IMR-90 (cell line): Measurements from ENCODE around the gene PAPPA. TPM values are rescaled to one million over a fixed set of nuclear protein-coding genes. Genes with fewer than 3 reads are reported as not detected.

ENCODE experiments used
- ATAC-seq: fragments of 200-7000 bp; cut with Tn5 transposase; 2 replicates; pipeline ENCODE4 v1.9.1; 2020; ENCODE audit warnings: low read depth, mild to moderate bottlenecking, moderate library complexity
- BruUV-seq: library from RNA; stranded (reverse); fragments of 400-500 nt; replicated peaks from 2 replicates; lab custom pipeline; 2021; lab: Mats Ljungman, UMichigan
- CTCF ChIA-PET: fragments of 300-600 bp; formaldehyde crosslinking; extraction: SDS; loops from one replicate; lab custom pipeline; 2021; ENCODE audit warnings: antibody characterized with exemption; lab: Yijun Ruan, JAX
- POLR2A ChIA-PET: fragments of 300-600 bp; sonication (Branson Sonifier 250); formaldehyde crosslinking; loops from one replicate; lab custom pipeline; 2022; ENCODE audit warnings: antibody characterized with exemption; ENCODE audit not compliant: unreplicated experiment; lab: Charles Lee
- DNase-seq: peaks from one replicate; pipeline ENCODE4 v3.0.0; 2013
- H2AFZ ChIP-seq: replicated peaks from 2 replicates; pipeline ENCODE3; 2013; ENCODE audit warnings: low read length, mild to moderate bottlenecking; ENCODE audit not compliant: poor library complexity
- H2AK5ac ChIP-seq: 2 replicates; pipeline ENCODE4 v1.6.1; 2013; ENCODE audit warnings: low read depth, low read length, inconsistent platforms
- H2AK9ac ChIP-seq: replicated peaks from 2 replicates; pipeline ENCODE3; 2013; ENCODE audit warnings: mild to moderate bottlenecking, low read depth, low read length, moderate library complexity; ENCODE audit not compliant: poor library complexity
- H2BK120ac ChIP-seq: 2 replicates; pipeline ENCODE4 v1.6.1; 2013; ENCODE audit warnings: low read depth, low read length, inconsistent platforms
- H2BK15ac ChIP-seq: 3 replicates; pipeline ENCODE4 v1.6.1; 2013; ENCODE audit warnings: low read depth, low read length, inconsistent platforms
- H2BK20ac ChIP-seq: 2 replicates; pipeline ENCODE4 v1.6.1; 2013; ENCODE audit warnings: low read depth, mild to moderate bottlenecking, inconsistent platforms, low read length, moderate library complexity
- H2BK5ac ChIP-seq: 2 replicates; pipeline ENCODE4 v1.6.1; 2013; ENCODE audit warnings: mild to moderate bottlenecking, low read depth, low read length, inconsistent platforms; ENCODE audit not compliant: poor library complexity, severe bottlenecking
- H3K14ac ChIP-seq: replicated peaks from 2 replicates; pipeline ENCODE4 v1.6.1; 2013; ENCODE audit warnings: low read depth, low read length, inconsistent platforms
- H3K18ac ChIP-seq: 2 replicates; pipeline ENCODE4 v1.6.1; 2013; ENCODE audit warnings: low read depth, low read length, control low read depth
- H3K23ac ChIP-seq: 2 replicates; pipeline ENCODE4 v1.6.1; 2013; ENCODE audit warnings: low read depth, low read length, inconsistent platforms
- H3K27ac ChIP-seq: 2 replicates; pipeline ENCODE4 v1.5.1; 2013; ENCODE audit warnings: mild to moderate bottlenecking, control low read depth, low read length; ENCODE audit not compliant: insufficient read depth
- H3K27me3 ChIP-seq: 2 replicates; pipeline ENCODE4 v1.6.1; 2013; ENCODE audit warnings: low read length; ENCODE audit not compliant: control insufficient read depth, insufficient read depth
- H3K36me3 ChIP-seq: 2 replicates; pipeline ENCODE4 v1.6.1; 2013; ENCODE audit warnings: low read length, mixed read lengths; ENCODE audit not compliant: control insufficient read depth, insufficient read depth
- H3K4ac ChIP-seq: 2 replicates; pipeline ENCODE4 v1.6.1; 2013; ENCODE audit warnings: low read depth, low read length, inconsistent platforms
- H3K4me1 ChIP-seq: 2 replicates; pipeline ENCODE4 v1.6.1; 2013; ENCODE audit warnings: low read length, mixed read lengths; ENCODE audit not compliant: control insufficient read depth, insufficient read depth
- H3K4me2 ChIP-seq: 2 replicates; pipeline ENCODE4 v1.6.1; 2013; ENCODE audit warnings: low read depth, mild to moderate bottlenecking, control low read depth, low read length, moderate library complexity
- H3K4me3 ChIP-seq: 2 replicates; pipeline ENCODE4 v1.5.1; 2013; ENCODE audit warnings: low read depth, mild to moderate bottlenecking, control low read depth, low read length, moderate library complexity; ENCODE audit not compliant: insufficient read depth
- H3K56ac ChIP-seq: 2 replicates; pipeline ENCODE4 v1.6.1; 2013; ENCODE audit warnings: low read length, inconsistent platforms; ENCODE audit not compliant: insufficient read depth; ENCODE audit errors: extremely low read depth
- H3K79me1 ChIP-seq, 2 experiments: 2 replicates each; pipeline ENCODE4 v1.6.1; 2013; ENCODE audit warnings: low read length in 2 of 2, inconsistent platforms in 1 of 2, low read depth in 1 of 2
- H3K9ac ChIP-seq: 2 replicates; pipeline ENCODE4 v1.6.1; 2013; ENCODE audit warnings: low read depth, low read length, control low read depth
- H3K9me1 ChIP-seq: 2 replicates; pipeline ENCODE4 v1.6.1; 2013; ENCODE audit warnings: low read length, inconsistent platforms; ENCODE audit not compliant: insufficient read depth
- H3K9me3 ChIP-seq: 2 replicates; pipeline ENCODE4 v1.6.1; 2013; ENCODE audit warnings: low read length; ENCODE audit not compliant: control insufficient read depth, insufficient read depth
- H4K20me1 ChIP-seq: 2 replicates; pipeline ENCODE4 v1.6.1; 2013; ENCODE audit warnings: low read length, inconsistent platforms; ENCODE audit not compliant: insufficient read depth
- H4K5ac ChIP-seq: 2 replicates; pipeline ENCODE4 v1.6.1; 2013; ENCODE audit warnings: mild to moderate bottlenecking, low read depth, low read length, control low read depth
- H4K8ac ChIP-seq, 2 experiments: 2 replicates each; pipeline ENCODE4 v1.6.1; 2013; ENCODE audit warnings: low read depth in 2 of 2, low read length in 2 of 2, control low read depth in 1 of 2, inconsistent platforms in 1 of 2
- H4K91ac ChIP-seq: 2 replicates; pipeline ENCODE4 v1.6.1; 2013; ENCODE audit warnings: low read depth, low read length, inconsistent platforms; ENCODE audit not compliant: insufficient read depth
- BHLHE40 ChIP-seq: fragments of 150-350 bp; IDR thresholded peaks from 2 replicates; pipeline ENCODE4 v1.6.1; 2016; ENCODE audit warnings: mild to moderate bottlenecking, low read depth, low read length
- CEBPB ChIP-seq: IDR thresholded peaks from 2 replicates; pipeline ENCODE4 v1.6.1; 2012; ENCODE audit warnings: low read depth, low read length, improper control_type of control experiment
- CTCF ChIP-seq: conservative IDR thresholded peaks from 2 replicates; pipeline ENCODE4 v1.5.1; 2012; ENCODE audit warnings: mild to moderate bottlenecking, low read depth, low read length, improper control_type of control experiment
- ELK1 ChIP-seq: fragments of 150-350 bp; IDR thresholded peaks from 2 replicates; pipeline ENCODE4 v1.6.1; 2016; ENCODE audit warnings: low read depth, mild to moderate bottlenecking, low read length, moderate library complexity, borderline replicate concordance
- FOS ChIP-seq: fragments of 150-350 bp; IDR thresholded peaks from 2 replicates; pipeline ENCODE4 v1.6.1; 2016; ENCODE audit warnings: low read depth, low read length
- MAZ ChIP-seq: IDR thresholded peaks from 2 replicates; pipeline ENCODE4 v1.6.1; 2012; ENCODE audit warnings: low read depth, mild to moderate bottlenecking, low read length, improper control_type of control experiment, moderate library complexity, borderline replicate concordance
- NFE2L2 ChIP-seq: fragments of 150-350 bp; IDR thresholded peaks from 2 replicates; pipeline ENCODE4 v1.6.1; 2016; ENCODE audit warnings: low read depth, mild to moderate bottlenecking, low read length
- RAD21 ChIP-seq: IDR thresholded peaks from 2 replicates; pipeline ENCODE4 v1.6.1; 2012; ENCODE audit warnings: low read length, improper control_type of control experiment
- RCOR1 ChIP-seq: IDR thresholded peaks from 2 replicates; pipeline ENCODE4 v1.6.1; 2012; ENCODE audit warnings: mild to moderate bottlenecking, low read length, improper control_type of control experiment; ENCODE audit not compliant: insufficient replicate concordance
- USF2 ChIP-seq: fragments of 150-350 bp; IDR thresholded peaks from 2 replicates; pipeline ENCODE4 v1.6.1; 2017; ENCODE audit warnings: mild to moderate bottlenecking, antibody characterized with exemption, low read length, low read depth
- WGBS, 2 experiments: methylation state at CpG; one replicate each; pipeline versions ENCODE4 v1.1.5 to v1.1.7; 2013; ENCODE audit warnings: missing lambda C conversion rate in 2 of 2; ENCODE audit not compliant: insufficient read length in 1 of 2; ENCODE audit errors: extremely low coverage in 2 of 2; 5-methylcytosine and 5-hydroxymethylcytosine counted together
- dilution Hi-C: fragments of 300-500 bp; cut with HindIII; formaldehyde crosslinking; loops from one replicate; pipeline ENCODE4 v1.14.3; 2018; ENCODE audit warnings: low sequenced_read_pairs; ENCODE audit not compliant: unreplicated experiment
- in situ Hi-C: fragments of 300-500 bp; cut with MboI; formaldehyde crosslinking; loops from 3 replicates; pipeline ENCODE4 v1.14.3; 2019; ENCODE audit warnings: low sequenced_read_pairs, inconsistent platforms, mixed read lengths
- intact Hi-C: fragments of 100-400 bp; cut with micrococcal nuclease; formaldehyde crosslinking; loops from 2 replicates; pipeline ENCODE4 v1.10.0; 2022
- polyA plus RNA-seq, 3 experiments: library from polyadenylated mRNA; depleted of rRNA; stranded (reverse); fragments of >200 nt; gene quantifications; 2 replicates each; pipeline ENCODE4 v1.2.3, GENCODE V29; 2012; ENCODE audit warnings: low replicate concordance in 1 of 3
- total RNA-seq: library from RNA; depleted of rRNA; stranded (reverse); fragments of >200 nt; gene quantifications from 2 replicates; pipeline ENCODE4 v1.2.3, GENCODE V29; 2012

The PAPPA gene
- total and polyA plus RNA-seq, 2 of the 4 experiments (the other 2 are of a cell fraction): 8.3 to 12.4 TPM

GRCh38 chr9:116450378-116451139, 297.0 kb downstream of the PAPPA start:
- WGBS, 2 experiments: no CpG with 5 or more reads among the region's 3 CpGs
- no peaks in the 10 kb centered on the region for H4K20me1 ChIP-seq
- no peak overlapping the region for H4K91ac ChIP-seq
- no peak overlapping the region for H2BK15ac ChIP-seq
- no peak overlapping the region for H3K23ac ChIP-seq
- no peak overlapping the region for H2BK5ac ChIP-seq
- intact Hi-C loops: no loop called here
- dilution Hi-C loops: no loop called here
- H3K27ac ChIP-seq: peak overlapping the region; percentile 31; the same call in 1 of the 2 replicates
- no TSS peak for BruUV-seq
- H3K9me3 ChIP-seq: no peaks in the 10 kb centered on the region
- TF ChIP-seq FOS (peak; percentile 52; the same call in 1 of the 2 replicates), RAD21 (no peak), BHLHE40 (peak; percentile 59), USF2 (no peak), MAZ (0 out of 2 replicates have a peak, but pooled peaks have one; percentile 25), CEBPB (peak; percentile 42; the same call in 1 of the 2 replicates), RCOR1 (peak; percentile 19), CTCF (no peak), NFE2L2 (no peak), ELK1 (no peak)
- POLR2A ChIA-PET: interaction anchor here (0.5 kb wide), 1 partner anchor 20 kb away, joined by 4 read pairs; no protein-coding TSS in a partner anchor
- H3K79me1 ChIP-seq: no peaks in the 10 kb centered on the region
- no peaks in the 10 kb centered on the region for H3K27me3 ChIP-seq
- H3K9me1 ChIP-seq: peaks cover 3% of the 10 kb centered on the region; the same call in 1 of the 2 replicates
- H2AK5ac ChIP-seq: no peak overlapping the region; the same call in 1 of the 2 replicates
- DNase-seq: peak; percentile 75
- CTCF ChIA-PET: interaction anchor here (1.3 to 1.5 kb wide), 2 partner anchors 10 to 18 kb away, joined by 3 to 4 read pairs; no protein-coding TSS in a partner anchor
- H2AFZ ChIP-seq: peak overlapping the region; percentile 44
- no peak overlapping the region for H2AK9ac ChIP-seq
- no peaks in the 10 kb centered on the region for H3K36me3 ChIP-seq
- H3K4me2 ChIP-seq: peak overlapping the region; percentile 23
- H3K4me1 ChIP-seq: peaks cover 5% of the 10 kb centered on the region
- peak; percentile 91 for ATAC-seq
- H3K4ac ChIP-seq: no peak overlapping the region; the same call in 1 of the 2 replicates
- H3K56ac ChIP-seq: no peak overlapping the region
- H3K9ac ChIP-seq: no peak overlapping the region
- H2BK20ac ChIP-seq: no peak overlapping the region
- no peak overlapping the region; a peak in 1 of 4 replicates for H4K8ac ChIP-seq
- H2BK120ac ChIP-seq: no peak overlapping the region
- 0 out of 2 replicates have a peak overlapping the region, but pooled peaks have one; percentile 15 for H3K18ac ChIP-seq
- no peak overlapping the region; the same call in 1 of the 2 replicates for H4K5ac ChIP-seq
- no peak overlapping the region for H3K4me3 ChIP-seq
- H3K14ac ChIP-seq: no peak overlapping the region
- in situ Hi-C loops: no loop called here
